A549 (cell line): Measurements from ENCODE around the gene SNRPD1.

Experiments
- CBX2 ChIP-seq: fragments of 200-600 bp; sonication (generic); IDR thresholded peaks from 2 replicates; pipeline ENCODE4 v1.6.1; 2016; ENCODE audit warnings: low read depth, mild to moderate bottlenecking, borderline replicate concordance
- CHD4 ChIP-seq: fragments of 200-600 bp; sonication (generic); IDR thresholded peaks from 2 replicates; pipeline ENCODE4 v1.6.1; 2016; ENCODE audit warnings: antibody characterized with exemption, mild to moderate bottlenecking, borderline replicate concordance
- EHMT2 ChIP-seq: fragments of 200-600 bp; sonication (generic); IDR thresholded peaks from 2 replicates; pipeline ENCODE4 v1.6.1; 2016; ENCODE audit warnings: antibody characterized with exemption, low read depth, mild to moderate bottlenecking, moderate library complexity
- HDAC2 ChIP-seq: fragments of 200-600 bp; sonication (generic); IDR thresholded peaks from 2 replicates; pipeline ENCODE4 v1.6.1; 2016
- JUNB ChIP-seq: fragments of >200 bp; sonication (Bioruptor Twin); formaldehyde crosslinking; IDR thresholded peaks from 2 replicates; pipeline ENCODE4 v1.6.1; 2016
- MAZ ChIP-seq: fragments of 150-350 bp; IDR thresholded peaks from 2 replicates; pipeline ENCODE4 v1.6.1; 2014; ENCODE audit warnings: antibody characterized with exemption, low read depth, low read length, borderline replicate concordance
- PHF8 ChIP-seq: fragments of 200-600 bp; sonication (generic); IDR thresholded peaks from 2 replicates; pipeline ENCODE4 v1.6.1; 2016; ENCODE audit warnings: low read depth, mild to moderate bottlenecking, antibody characterized with exemption, moderate library complexity, borderline replicate concordance
- POLR2A ChIP-seq: IDR thresholded peaks from 2 replicates; pipeline ENCODE4 v1.6.1; 2012; ENCODE audit warnings: mild to moderate bottlenecking, low read length
- SREBF2 ChIP-seq: fragments of 450-650 bp; IDR thresholded peaks from 2 replicates; pipeline ENCODE4 v1.6.1; 2014; ENCODE audit warnings: mild to moderate bottlenecking, moderate library complexity
- TF ChIP-seq, protein P1 (sequence below): fragments of >200 bp; sonication (Bioruptor Twin); formaldehyde crosslinking; IDR thresholded peaks from 3 replicates; pipeline ENCODE4 v1.5.1; 2016
- TF ChIP-seq, protein P2 (sequence below): IDR thresholded peaks from 2 replicates; pipeline ENCODE4 v1.6.1; 2012; ENCODE audit warnings: low read depth, borderline replicate concordance
- TF ChIP-seq, protein P3 (sequence below): fragments of 250-450 bp; sonication (Bioruptor Pico); IDR thresholded peaks from 2 replicates; pipeline ENCODE4 v1.5.0; 2020; ENCODE audit warnings: low read depth, mild to moderate bottlenecking, moderate library complexity
- TF ChIP-seq, protein P4 (sequence below): fragments of 200-600 bp; sonication (generic); IDR thresholded peaks from 2 replicates; pipeline ENCODE4 v1.6.1; 2016; ENCODE audit warnings: antibody characterized with exemption, mild to moderate bottlenecking, moderate library complexity

DNA sequence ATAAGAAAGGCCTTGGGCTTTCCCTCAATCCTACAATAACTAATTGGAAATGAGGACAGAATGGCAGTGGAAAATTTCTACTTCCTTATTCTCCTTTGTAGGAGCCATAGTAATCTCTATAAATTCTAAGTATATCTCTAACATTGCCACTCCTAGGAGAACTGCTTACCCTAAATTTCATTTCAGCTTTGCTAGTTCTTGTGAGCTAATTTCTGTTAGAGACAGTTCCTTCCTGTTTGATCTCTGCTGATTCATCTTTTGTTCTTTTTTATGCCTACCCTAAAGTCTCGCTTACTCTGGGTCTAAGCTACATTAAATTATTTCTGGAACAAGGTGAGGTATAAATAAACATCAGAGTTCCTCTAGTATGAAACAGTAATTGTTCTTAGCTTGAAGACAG, 66.7 kb downstream of the SNRPD1 start:
- TF ChIP-seq JUNB (no peak), CHD4 (no peak), POLR2A (no peak), PHF8 (no peak), SREBF2 (no peak), MAZ (no peak), CBX2 (no peak), HDAC2 (no peak), EHMT2 (no peak)
- TF ChIP-seq, protein P1, sequence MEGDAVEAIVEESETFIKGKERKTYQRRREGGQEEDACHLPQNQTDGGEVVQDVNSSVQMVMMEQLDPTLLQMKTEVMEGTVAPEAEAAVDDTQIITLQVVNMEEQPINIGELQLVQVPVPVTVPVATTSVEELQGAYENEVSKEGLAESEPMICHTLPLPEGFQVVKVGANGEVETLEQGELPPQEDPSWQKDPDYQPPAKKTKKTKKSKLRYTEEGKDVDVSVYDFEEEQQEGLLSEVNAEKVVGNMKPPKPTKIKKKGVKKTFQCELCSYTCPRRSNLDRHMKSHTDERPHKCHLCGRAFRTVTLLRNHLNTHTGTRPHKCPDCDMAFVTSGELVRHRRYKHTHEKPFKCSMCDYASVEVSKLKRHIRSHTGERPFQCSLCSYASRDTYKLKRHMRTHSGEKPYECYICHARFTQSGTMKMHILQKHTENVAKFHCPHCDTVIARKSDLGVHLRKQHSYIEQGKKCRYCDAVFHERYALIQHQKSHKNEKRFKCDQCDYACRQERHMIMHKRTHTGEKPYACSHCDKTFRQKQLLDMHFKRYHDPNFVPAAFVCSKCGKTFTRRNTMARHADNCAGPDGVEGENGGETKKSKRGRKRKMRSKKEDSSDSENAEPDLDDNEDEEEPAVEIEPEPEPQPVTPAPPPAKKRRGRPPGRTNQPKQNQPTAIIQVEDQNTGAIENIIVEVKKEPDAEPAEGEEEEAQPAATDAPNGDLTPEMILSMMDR: no peak
- TF ChIP-seq, protein P2, sequence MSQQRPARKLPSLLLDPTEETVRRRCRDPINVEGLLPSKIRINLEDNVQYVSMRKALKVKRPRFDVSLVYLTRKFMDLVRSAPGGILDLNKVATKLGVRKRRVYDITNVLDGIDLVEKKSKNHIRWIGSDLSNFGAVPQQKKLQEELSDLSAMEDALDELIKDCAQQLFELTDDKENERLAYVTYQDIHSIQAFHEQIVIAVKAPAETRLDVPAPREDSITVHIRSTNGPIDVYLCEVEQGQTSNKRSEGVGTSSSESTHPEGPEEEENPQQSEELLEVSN: no peak
- TF ChIP-seq, protein P3, sequence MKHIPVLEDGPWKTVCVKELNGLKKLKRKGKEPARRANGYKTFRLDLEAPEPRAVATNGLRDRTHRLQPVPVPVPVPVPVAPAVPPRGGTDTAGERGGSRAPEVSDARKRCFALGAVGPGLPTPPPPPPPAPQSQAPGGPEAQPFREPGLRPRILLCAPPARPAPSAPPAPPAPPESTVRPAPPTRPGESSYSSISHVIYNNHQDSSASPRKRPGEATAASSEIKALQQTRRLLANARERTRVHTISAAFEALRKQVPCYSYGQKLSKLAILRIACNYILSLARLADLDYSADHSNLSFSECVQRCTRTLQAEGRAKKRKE (CRISPR knock-in tag): no peak
- TF ChIP-seq, protein P4, sequence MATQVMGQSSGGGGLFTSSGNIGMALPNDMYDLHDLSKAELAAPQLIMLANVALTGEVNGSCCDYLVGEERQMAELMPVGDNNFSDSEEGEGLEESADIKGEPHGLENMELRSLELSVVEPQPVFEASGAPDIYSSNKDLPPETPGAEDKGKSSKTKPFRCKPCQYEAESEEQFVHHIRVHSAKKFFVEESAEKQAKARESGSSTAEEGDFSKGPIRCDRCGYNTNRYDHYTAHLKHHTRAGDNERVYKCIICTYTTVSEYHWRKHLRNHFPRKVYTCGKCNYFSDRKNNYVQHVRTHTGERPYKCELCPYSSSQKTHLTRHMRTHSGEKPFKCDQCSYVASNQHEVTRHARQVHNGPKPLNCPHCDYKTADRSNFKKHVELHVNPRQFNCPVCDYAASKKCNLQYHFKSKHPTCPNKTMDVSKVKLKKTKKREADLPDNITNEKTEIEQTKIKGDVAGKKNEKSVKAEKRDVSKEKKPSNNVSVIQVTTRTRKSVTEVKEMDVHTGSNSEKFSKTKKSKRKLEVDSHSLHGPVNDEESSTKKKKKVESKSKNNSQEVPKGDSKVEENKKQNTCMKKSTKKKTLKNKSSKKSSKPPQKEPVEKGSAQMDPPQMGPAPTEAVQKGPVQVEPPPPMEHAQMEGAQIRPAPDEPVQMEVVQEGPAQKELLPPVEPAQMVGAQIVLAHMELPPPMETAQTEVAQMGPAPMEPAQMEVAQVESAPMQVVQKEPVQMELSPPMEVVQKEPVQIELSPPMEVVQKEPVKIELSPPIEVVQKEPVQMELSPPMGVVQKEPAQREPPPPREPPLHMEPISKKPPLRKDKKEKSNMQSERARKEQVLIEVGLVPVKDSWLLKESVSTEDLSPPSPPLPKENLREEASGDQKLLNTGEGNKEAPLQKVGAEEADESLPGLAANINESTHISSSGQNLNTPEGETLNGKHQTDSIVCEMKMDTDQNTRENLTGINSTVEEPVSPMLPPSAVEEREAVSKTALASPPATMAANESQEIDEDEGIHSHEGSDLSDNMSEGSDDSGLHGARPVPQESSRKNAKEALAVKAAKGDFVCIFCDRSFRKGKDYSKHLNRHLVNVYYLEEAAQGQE: no peak
